ENCODE data around the gene CAD.

DNA sequence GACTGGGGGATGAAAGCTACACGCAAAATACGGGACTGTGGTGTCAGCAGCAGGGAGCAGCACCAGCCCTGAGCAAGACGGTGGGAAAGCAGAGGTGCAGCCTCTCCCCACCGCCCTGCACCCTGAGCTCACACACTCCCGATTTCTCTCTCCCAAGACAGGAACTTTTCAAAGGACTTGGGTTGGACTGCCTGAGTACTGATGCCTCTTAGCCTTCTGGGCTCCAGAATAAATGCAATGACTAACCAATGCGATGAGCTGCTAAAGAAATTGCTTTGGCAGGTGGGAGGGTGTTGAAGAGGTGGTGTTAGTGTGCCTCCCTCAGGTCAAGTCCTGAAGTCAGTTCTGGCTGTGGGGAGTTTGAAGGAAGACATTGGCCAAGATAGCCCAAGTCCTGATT, 74.7 kb downstream of the CAD start:
- no peak for TF ChIP-seq CTCF (IDR thresholded peaks at IDR 0.05)
- TF ChIP-seq POLR2A (IDR thresholded peaks at IDR 0.05), result no peak

All from Peyer's patch (tissue), 4 donors.